Fibroblast of lung (primary cell): ENCODE data around the gene SCAMP5. TPM values are rescaled to one million over a fixed set of nuclear protein-coding genes. Genes with fewer than 3 reads are reported as not detected.

Experiments
- DNase-seq, 2 donors: peaks; one replicate each; pipeline versions ENCODE4 v3.0.0 to v3.0.0-alpha.2; 2010; ENCODE audit warnings: low read depth in 2 of 2
- H2AFZ ChIP-seq: 2 replicates; pipeline ENCODE4 v1.5.1; 2012; ENCODE audit warnings: low read length, control low read depth, inconsistent platforms
- H3K27ac ChIP-seq: 2 replicates; pipeline ENCODE4 v1.5.1; 2011; ENCODE audit warnings: low read length, control low read depth; ENCODE audit not compliant: insufficient read depth
- H3K27me3 ChIP-seq: 2 replicates; pipeline ENCODE4 v1.5.1; 2011; ENCODE audit warnings: mild to moderate bottlenecking, low read length; ENCODE audit not compliant: control insufficient read depth, insufficient read depth
- H3K36me3 ChIP-seq: 2 replicates; pipeline ENCODE4 v1.5.1; 2011; ENCODE audit warnings: low read length; ENCODE audit not compliant: control insufficient read depth, insufficient read depth
- H3K4me1 ChIP-seq: 2 replicates; pipeline ENCODE4 v1.5.1; 2011; ENCODE audit warnings: low read length; ENCODE audit not compliant: control insufficient read depth, insufficient read depth; ENCODE audit errors: extremely low read depth
- H3K4me2 ChIP-seq: 2 replicates; pipeline ENCODE4 v1.5.1; 2011; ENCODE audit warnings: low read length, control low read depth; ENCODE audit not compliant: insufficient read depth; ENCODE audit errors: extremely low read depth
- H3K4me3 ChIP-seq, 4 experiments: fragments of 200-600 bp in 1 of 4; sonication (generic) in 1 of 4; replicated peaks in 1 of 4; 2 replicates each; pipeline ENCODE4 v1.5.1; 2011 to 2016; ENCODE audit warnings: low read length in 4 of 4, low read depth in 3 of 4, mild to moderate bottlenecking in 3 of 4, control low read depth in 2 of 4, inconsistent platforms in 1 of 4, mixed read lengths in 1 of 4; ENCODE audit not compliant: insufficient read depth in 1 of 4; ENCODE audit errors: control extremely low read depth in 1 of 4
- H3K79me2 ChIP-seq: 2 replicates; pipeline ENCODE4 v1.5.1; 2012; ENCODE audit warnings: mild to moderate bottlenecking, low read length, inconsistent platforms; ENCODE audit not compliant: control insufficient read depth, insufficient read depth
- H3K9ac ChIP-seq: 2 replicates; pipeline ENCODE4 v1.5.1; 2011; ENCODE audit warnings: mild to moderate bottlenecking, low read length, control low read depth; ENCODE audit not compliant: insufficient read depth
- H3K9me3 ChIP-seq: 2 replicates; pipeline ENCODE4 v1.5.1; 2012; ENCODE audit warnings: low read depth, low read length; ENCODE audit not compliant: control insufficient read depth, insufficient read depth
- H4K20me1 ChIP-seq: 2 replicates; pipeline ENCODE4 v1.5.1; 2011; ENCODE audit warnings: low read length; ENCODE audit not compliant: control insufficient read depth, insufficient read depth; ENCODE audit errors: extremely low read depth
- EZH2 ChIP-seq: IDR thresholded peaks from 2 replicates; pipeline ENCODE4 v1.5.1; 2012; ENCODE audit warnings: low read length, control low read depth, mild to moderate bottlenecking; ENCODE audit errors: missing control alignments
- polyA plus RNA-seq, 2 donors: library from polyadenylated mRNA; depleted of rRNA in 1 of 2; stranded (reverse) in 1 of 2; unstranded in 1 of 2; fragments of >200 nt; gene quantifications; 2 replicates each; pipeline ENCODE4 v1.2.1, GENCODE V29; 2011 to 2012; ENCODE audit warnings: missing spikeins in 1 of 2
- total RNA-seq: library from RNA; depleted of rRNA; stranded (reverse); fragments of >200 nt; gene quantifications from 2 replicates; pipeline ENCODE4 v1.2.1, GENCODE V29; 2014
- TF ChIP-seq, protein P1 (sequence below), 2 donors: IDR thresholded peaks in 1 of 2; conservative IDR thresholded peaks in 1 of 2; 1 replicate in 1 of 2; 2 replicates in 1 of 2; pipeline ENCODE4 v1.5.1; 2011 to 2012; ENCODE audit warnings: low read length in 2 of 2, control low read depth in 1 of 2, inconsistent platforms in 1 of 2, low read depth in 1 of 2, mild to moderate bottlenecking in 1 of 2

SCAMP5 gene
- total and polyA plus RNA-seq, 2 donors (not counting 1 experiment from before 2014, with no cell fraction given) = 0.50 to 0.93 TPM

DNA sequence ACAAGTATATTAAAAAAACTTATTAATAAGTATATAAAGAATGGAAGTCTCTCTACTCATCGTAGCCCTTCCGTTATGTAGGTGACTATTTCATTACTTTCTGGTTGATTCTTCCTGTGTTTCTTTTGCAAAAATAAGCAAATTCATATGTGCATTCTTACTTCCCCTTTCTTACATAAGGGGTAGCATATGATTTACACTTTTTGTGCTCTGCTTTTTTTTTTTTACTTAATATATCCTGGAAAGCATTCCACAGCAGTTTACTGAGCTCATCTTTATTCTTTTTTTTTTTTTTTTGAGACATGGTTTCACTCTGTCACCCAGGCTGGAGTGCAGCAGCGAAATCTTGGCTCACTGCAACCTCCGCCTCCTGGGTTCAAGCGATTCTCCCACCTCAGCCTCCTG is 12.9 kb downstream of the SCAMP5 start:
- no peaks in the 10 kb centered on the region for H4K20me1 ChIP-seq

GRCh38 chr15:75008629-75009326 is 13.4 kb downstream of the SCAMP5 start:
- TF ChIP-seq EZH2 = no peak
- TF ChIP-seq, protein P1, sequence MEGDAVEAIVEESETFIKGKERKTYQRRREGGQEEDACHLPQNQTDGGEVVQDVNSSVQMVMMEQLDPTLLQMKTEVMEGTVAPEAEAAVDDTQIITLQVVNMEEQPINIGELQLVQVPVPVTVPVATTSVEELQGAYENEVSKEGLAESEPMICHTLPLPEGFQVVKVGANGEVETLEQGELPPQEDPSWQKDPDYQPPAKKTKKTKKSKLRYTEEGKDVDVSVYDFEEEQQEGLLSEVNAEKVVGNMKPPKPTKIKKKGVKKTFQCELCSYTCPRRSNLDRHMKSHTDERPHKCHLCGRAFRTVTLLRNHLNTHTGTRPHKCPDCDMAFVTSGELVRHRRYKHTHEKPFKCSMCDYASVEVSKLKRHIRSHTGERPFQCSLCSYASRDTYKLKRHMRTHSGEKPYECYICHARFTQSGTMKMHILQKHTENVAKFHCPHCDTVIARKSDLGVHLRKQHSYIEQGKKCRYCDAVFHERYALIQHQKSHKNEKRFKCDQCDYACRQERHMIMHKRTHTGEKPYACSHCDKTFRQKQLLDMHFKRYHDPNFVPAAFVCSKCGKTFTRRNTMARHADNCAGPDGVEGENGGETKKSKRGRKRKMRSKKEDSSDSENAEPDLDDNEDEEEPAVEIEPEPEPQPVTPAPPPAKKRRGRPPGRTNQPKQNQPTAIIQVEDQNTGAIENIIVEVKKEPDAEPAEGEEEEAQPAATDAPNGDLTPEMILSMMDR (conservative IDR thresholded peaks at IDR 0.05 in 1 of 2, IDR thresholded peaks at IDR 0.05 in 1 of 2; ENCODE audit: low read depth in 1 of 2, low read length in 2 of 2) = no peak
- Histone ChIP-seq H3K9ac (no peak overlapping the region), H3K4me3 (no peak overlapping the region), H2AFZ (no peak overlapping the region), H3K27ac (no peak overlapping the region), H4K20me1 (no peaks in the 10 kb centered on the region), H3K36me3 (no peaks in the 10 kb centered on the region), H3K4me2 (no peak overlapping the region), H3K9me3 (no peaks in the 10 kb centered on the region), H3K4me1 (no peaks in the 10 kb centered on the region), H3K27me3 (peaks cover 7% of the 10 kb centered on the region), H3K79me2 (no peaks in the 10 kb centered on the region)
- DNase-seq = no peak

More for the DNA sequence above, 12.9 kb downstream of the SCAMP5 start:
- H3K9me3 ChIP-seq = no peaks in the 10 kb centered on the region
- H3K27ac ChIP-seq = no peak overlapping the region
- no peak for DNase-seq
- H3K36me3 ChIP-seq = no peaks in the 10 kb centered on the region
- H3K4me2 ChIP-seq = no peak overlapping the region
- H3K4me3 ChIP-seq = no peak overlapping the region
- no peak overlapping the region for H3K9ac ChIP-seq
- H3K79me2 ChIP-seq = no peaks in the 10 kb centered on the region
- no peak overlapping the region for H2AFZ ChIP-seq
- no peaks in the 10 kb centered on the region for H3K4me1 ChIP-seq
- peaks cover 7% of the 10 kb centered on the region for H3K27me3 ChIP-seq
- TF ChIP-seq, protein P1 (conservative IDR thresholded peaks at IDR 0.05 in 1 of 2, IDR thresholded peaks at IDR 0.05 in 1 of 2; ENCODE audit: low read depth in 1 of 2, low read length in 2 of 2) = no peak
- TF ChIP-seq EZH2 = no peak

- H3K27me3 ChIP-seq = peaks cover 8% of the 10 kb centered on the region
- TF ChIP-seq, protein P1 (conservative IDR thresholded peaks at IDR 0.05 in 1 of 2, IDR thresholded peaks at IDR 0.05 in 1 of 2; ENCODE audit: low read depth in 1 of 2, low read length in 2 of 2) = no peak
- no peak for TF ChIP-seq EZH2
- H3K79me2 ChIP-seq = no peaks in the 10 kb centered on the region
- no peak overlapping the region for H3K4me2 ChIP-seq
- H3K9ac ChIP-seq = no peak overlapping the region
- no peaks in the 10 kb centered on the region for H3K4me1 ChIP-seq
- no peak for DNase-seq
- no peaks in the 10 kb centered on the region for H3K9me3 ChIP-seq
- no peaks in the 10 kb centered on the region for H3K36me3 ChIP-seq
- H3K4me3 ChIP-seq = no peak overlapping the region
- no peak overlapping the region for H2AFZ ChIP-seq
- H3K27ac ChIP-seq = no peak overlapping the region
- no peaks in the 10 kb centered on the region for H4K20me1 ChIP-seq
Observed at GRCh38 chr15:75016431-75016830, 21.1 kb downstream of the SCAMP5 start.
